ENCODE data around the gene CELF2.

The CELF2 gene

DNA sequence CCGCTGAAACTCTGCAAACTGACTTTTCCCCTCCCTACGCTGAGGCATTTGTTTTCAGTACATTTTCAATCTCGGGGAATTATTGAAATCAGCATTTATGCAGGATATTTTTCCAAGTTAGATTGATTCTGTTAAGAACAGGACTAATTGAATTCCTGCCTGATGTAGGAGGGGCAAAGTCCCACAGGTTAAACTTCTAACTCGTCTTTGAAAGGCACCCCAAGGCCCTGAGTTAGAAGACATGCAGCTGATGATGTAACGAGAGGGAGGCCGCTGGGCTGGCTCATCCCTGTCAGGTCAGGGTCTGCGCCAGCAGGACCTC is 253.1 kb downstream of the CELF2 start:
- Histone ChIP-seq H3K27me3 (ENCODE audit: control insufficient read depth, insufficient read depth, low read length) (no peaks in the 10 kb centered on the region), H3K9me3 (ENCODE audit: control insufficient read depth, low read depth, low read length) (no peaks in the 10 kb centered on the region), H3K4me3 (ENCODE audit: low read length) (no peak overlapping the region), H3K4me1 (ENCODE audit: control insufficient read depth, low read depth, low read length) (peaks cover 11% of the 10 kb centered on the region), H3K27ac (ENCODE audit: low read length) (no peak overlapping the region), H3K36me3 (ENCODE audit: control insufficient read depth, low read depth, low read length) (no peaks in the 10 kb centered on the region), H3K9ac (ENCODE audit: low read length) (no peak overlapping the region)

DNA sequence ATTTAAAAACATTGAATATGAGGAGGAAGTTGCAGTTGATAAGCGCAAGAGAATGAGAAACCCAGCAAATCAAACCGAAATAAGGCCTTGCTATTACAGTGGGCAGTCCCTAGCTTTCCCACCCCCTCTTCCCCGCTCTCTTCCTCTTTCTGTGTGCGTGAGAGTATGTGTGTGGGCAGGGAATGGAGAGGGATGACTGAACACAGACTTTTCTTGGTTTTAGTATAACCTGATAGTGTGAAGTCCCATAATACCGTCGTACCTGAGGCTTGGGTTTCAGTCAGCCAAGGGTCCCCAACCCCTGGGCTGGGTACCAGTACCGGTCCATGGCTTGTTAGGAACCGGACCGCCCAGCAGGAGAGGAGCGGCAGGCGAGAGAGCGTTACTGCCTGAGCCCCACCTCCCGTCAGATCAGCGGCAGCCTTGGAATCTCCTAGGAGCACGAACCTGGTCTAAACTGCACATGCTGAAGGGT is 255.3 kb downstream of the CELF2 start:
- Histone ChIP-seq H3K9ac (ENCODE audit: low read length) (no peak overlapping the region), H3K4me3 (ENCODE audit: low read length) (no peak overlapping the region), H3K9me3 (ENCODE audit: control insufficient read depth, low read depth, low read length) (no peaks in the 10 kb centered on the region), H3K4me1 (ENCODE audit: control insufficient read depth, low read depth, low read length) (peaks cover 11% of the 10 kb centered on the region), H3K27me3 (ENCODE audit: control insufficient read depth, insufficient read depth, low read length) (no peaks in the 10 kb centered on the region), H3K36me3 (ENCODE audit: control insufficient read depth, low read depth, low read length) (no peaks in the 10 kb centered on the region), H3K27ac (ENCODE audit: low read length) (no peak overlapping the region)

DNA sequence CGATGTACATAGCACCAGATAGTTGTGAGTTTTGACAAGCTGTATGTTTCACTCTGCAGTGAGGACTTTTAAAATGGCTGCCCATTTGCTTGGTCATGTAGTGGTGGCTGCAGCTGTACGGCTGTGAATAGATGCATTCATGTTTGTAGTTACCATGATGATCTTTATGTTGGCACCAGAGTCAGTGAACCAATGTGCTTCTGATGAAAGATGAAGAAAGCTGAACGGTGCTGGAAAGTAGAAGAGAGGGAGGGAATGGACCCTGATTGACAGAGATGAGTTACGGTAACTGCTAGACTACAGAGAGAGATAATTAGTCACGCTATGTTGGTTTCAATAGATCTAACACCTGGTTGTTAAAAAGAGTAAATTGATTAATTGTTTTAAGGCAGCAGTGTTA is 256.8 kb downstream of the CELF2 start:
- H3K27me3 ChIP-seq (ENCODE audit: control insufficient read depth, insufficient read depth, low read length), result no peaks in the 10 kb centered on the region
- H3K9ac ChIP-seq (ENCODE audit: low read length), result no peak overlapping the region
- H3K9me3 ChIP-seq (ENCODE audit: control insufficient read depth, low read depth, low read length), result no peaks in the 10 kb centered on the region
- no peak overlapping the region for H3K4me3 ChIP-seq (ENCODE audit: low read length)
- H3K27ac ChIP-seq (ENCODE audit: low read length), result no peak overlapping the region
- no peaks in the 10 kb centered on the region for H3K36me3 ChIP-seq (ENCODE audit: control insufficient read depth, low read depth, low read length)
- H3K4me1 ChIP-seq (ENCODE audit: control insufficient read depth, low read depth, low read length), result peaks cover 16% of the 10 kb centered on the region

DNA sequence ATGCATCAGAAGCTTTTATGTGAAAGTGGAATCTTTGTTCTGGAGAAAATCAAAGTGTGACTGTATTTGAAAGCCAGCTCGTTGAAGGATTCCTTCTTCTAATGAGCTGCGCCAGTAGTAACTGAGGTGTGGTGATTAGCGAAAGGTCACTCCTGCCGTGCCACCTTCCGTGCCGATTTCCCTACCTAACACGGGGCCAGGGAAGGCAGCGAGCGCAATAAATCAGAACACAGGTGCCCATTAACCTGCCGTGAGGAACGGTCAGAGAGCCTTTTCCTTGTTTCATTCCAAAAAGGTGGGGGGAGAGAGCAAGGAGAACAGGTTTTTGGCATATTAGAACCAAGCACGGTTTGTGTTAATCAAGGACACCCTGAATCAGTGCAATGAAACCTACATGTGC is 258.0 kb downstream of the CELF2 start:
- Histone ChIP-seq H3K27ac (ENCODE audit: low read length) (no peak overlapping the region), H3K36me3 (ENCODE audit: control insufficient read depth, low read depth, low read length) (no peaks in the 10 kb centered on the region), H3K27me3 (ENCODE audit: control insufficient read depth, insufficient read depth, low read length) (no peaks in the 10 kb centered on the region), H3K9me3 (ENCODE audit: control insufficient read depth, low read depth, low read length) (no peaks in the 10 kb centered on the region), H3K4me1 (ENCODE audit: control insufficient read depth, low read depth, low read length) (peaks cover 8% of the 10 kb centered on the region), H3K9ac (ENCODE audit: low read length) (no peak overlapping the region), H3K4me3 (ENCODE audit: low read length) (no peak overlapping the region)

DNA sequence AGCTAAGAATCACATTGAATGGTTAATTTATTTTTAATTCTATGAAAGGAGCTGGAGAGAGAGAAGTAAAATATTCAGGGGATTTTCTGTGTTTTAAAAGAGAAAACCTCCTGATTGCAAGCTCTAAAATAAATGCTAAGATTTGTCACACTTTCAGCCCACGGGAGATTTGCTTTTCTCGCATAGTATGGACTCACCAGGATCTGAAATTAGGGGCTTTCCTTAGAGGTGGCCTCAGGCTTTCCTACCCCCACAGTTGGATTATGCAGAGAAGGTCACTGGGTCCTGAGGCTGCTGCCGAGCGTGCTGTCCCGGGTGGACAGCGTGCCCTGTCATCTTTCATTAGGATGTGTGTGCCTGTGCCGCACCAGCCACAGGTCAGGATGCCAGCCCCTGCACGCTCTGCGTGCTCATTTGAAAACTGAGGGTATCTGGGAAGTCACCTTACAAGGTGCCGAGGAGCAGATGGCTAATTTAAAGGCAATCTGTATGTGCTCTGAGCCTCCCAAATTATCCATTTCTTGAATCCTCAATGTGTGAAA is 258.8 kb downstream of the CELF2 start:
- Histone ChIP-seq H3K27ac (ENCODE audit: low read length) (no peak overlapping the region), H3K27me3 (ENCODE audit: control insufficient read depth, insufficient read depth, low read length) (no peaks in the 10 kb centered on the region), H3K9me3 (ENCODE audit: control insufficient read depth, low read depth, low read length) (no peaks in the 10 kb centered on the region), H3K4me1 (ENCODE audit: control insufficient read depth, low read depth, low read length) (peaks cover 5% of the 10 kb centered on the region), H3K4me3 (ENCODE audit: low read length) (no peak overlapping the region), H3K9ac (ENCODE audit: low read length) (no peak overlapping the region), H3K36me3 (ENCODE audit: control insufficient read depth, low read depth, low read length) (no peaks in the 10 kb centered on the region)

DNA sequence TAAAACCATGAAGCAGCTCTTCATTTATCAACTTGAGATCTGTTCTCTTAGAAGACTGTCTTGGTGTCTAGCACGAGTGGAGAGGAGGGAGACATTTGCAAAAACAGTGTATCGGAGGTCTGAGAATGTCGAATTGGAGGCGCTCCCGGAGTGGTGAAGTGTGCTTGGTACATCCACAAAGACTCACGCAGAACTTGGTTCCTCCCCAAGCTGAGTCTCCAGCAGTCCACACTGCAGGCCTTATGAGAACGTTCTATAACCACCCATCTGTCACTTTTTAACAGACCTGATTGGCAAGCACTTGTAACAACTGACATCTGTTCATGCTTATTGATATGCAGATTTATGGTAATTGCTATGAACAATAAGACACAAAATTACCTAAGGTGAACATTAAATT is 261.6 kb downstream of the CELF2 start:
- Histone ChIP-seq H3K4me1 (ENCODE audit: control insufficient read depth, low read depth, low read length) (peaks cover 5% of the 10 kb centered on the region), H3K9ac (ENCODE audit: low read length) (no peak overlapping the region), H3K27me3 (ENCODE audit: control insufficient read depth, insufficient read depth, low read length) (no peaks in the 10 kb centered on the region), H3K4me3 (ENCODE audit: low read length) (no peak overlapping the region), H3K36me3 (ENCODE audit: control insufficient read depth, low read depth, low read length) (no peaks in the 10 kb centered on the region), H3K9me3 (ENCODE audit: control insufficient read depth, low read depth, low read length) (no peaks in the 10 kb centered on the region), H3K27ac (ENCODE audit: low read length) (no peak overlapping the region)

DNA sequence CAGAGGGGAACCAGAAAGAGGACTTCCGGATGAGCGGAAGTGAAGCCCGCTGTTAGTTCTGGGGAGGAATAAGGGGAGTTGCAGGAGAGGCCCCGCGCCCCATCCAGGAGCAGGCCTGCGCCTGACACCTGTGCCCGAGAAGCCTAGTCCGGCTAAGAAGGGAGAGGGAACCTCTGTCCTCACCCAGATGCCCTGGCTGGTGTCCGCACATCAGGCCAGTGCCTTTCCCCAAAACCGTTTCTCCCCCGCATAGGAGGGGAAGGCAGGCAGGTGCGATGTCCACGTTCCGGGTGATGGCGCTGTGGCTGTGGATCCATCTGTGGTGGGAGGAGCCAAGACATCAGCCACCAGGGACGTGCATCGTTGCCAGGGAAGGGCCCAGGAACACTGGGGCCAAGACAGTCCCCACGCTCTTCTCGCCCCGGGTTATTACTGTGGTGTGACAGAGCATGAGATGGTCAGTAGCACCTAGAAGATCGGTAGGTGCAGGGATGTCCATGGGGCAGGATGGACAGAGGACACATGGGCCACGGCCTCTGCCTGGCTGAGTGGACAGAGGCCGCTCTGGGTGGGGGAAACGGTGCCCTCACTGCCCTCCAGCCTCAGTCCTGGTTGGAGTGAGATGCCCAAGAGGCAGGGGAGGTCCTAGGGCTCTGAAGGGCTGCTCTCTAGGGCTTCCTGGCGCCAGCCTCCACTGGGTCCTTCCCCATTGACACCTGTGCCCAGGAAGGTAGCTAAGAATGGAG is 262.7 kb downstream of the CELF2 start:
- Histone ChIP-seq H3K4me3 (ENCODE audit: low read length) (no peak overlapping the region), H3K36me3 (ENCODE audit: control insufficient read depth, low read depth, low read length) (no peaks in the 10 kb centered on the region), H3K27ac (ENCODE audit: low read length) (no peak overlapping the region), H3K9me3 (ENCODE audit: control insufficient read depth, low read depth, low read length) (no peaks in the 10 kb centered on the region), H3K27me3 (ENCODE audit: control insufficient read depth, insufficient read depth, low read length) (no peaks in the 10 kb centered on the region), H3K9ac (ENCODE audit: low read length) (no peak overlapping the region), H3K4me1 (ENCODE audit: control insufficient read depth, low read depth, low read length) (peaks cover 5% of the 10 kb centered on the region)

DNA sequence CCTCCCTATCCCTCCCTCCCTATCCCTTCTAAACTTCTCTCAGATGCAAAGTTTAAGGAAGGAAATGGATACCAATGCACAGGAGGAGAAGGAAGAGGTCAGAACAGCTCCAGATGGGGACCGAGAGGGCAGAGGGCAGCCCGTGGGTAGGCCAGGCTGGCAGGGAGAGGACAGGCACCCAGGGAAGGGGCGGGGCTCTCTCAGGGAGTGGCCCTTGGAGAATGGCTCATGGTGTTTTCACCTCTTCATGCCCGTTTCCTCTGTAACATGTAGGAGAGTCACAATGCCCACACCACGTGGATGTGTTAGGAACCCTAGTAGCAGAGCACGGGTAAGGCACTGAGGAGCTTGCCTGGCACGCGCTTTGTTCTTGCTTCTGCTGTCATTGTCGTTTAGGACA is 264.5 kb downstream of the CELF2 start:
- Histone ChIP-seq H3K27ac (ENCODE audit: low read length) (no peak overlapping the region), H3K36me3 (ENCODE audit: control insufficient read depth, low read depth, low read length) (no peaks in the 10 kb centered on the region), H3K27me3 (ENCODE audit: control insufficient read depth, insufficient read depth, low read length) (no peaks in the 10 kb centered on the region), H3K9me3 (ENCODE audit: control insufficient read depth, low read depth, low read length) (no peaks in the 10 kb centered on the region), H3K4me3 (ENCODE audit: low read length) (no peak overlapping the region), H3K9ac (ENCODE audit: low read length) (no peak overlapping the region), H3K4me1 (ENCODE audit: control insufficient read depth, low read depth, low read length) (peaks cover 5% of the 10 kb centered on the region)

DNA sequence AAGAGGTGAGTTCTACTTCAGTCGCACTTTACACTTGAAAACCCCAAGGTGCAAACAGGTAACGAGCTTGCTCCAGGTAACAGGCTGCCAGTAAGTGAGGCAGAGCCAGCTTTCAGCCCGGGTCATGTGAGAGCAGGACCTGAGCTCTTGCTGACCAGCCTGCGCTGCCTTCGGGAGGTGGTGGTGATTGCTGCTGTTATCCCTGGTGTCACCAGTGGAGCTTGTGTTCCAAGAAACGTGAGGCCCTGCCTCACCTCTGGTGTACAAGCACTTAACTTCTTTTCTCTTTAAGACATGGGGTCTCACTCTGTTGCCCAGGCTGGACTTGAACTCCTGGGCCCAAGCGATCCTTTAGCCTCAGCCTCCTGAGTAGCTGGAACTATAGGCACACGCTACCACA is 265.0 kb downstream of the CELF2 start:
- no peak overlapping the region for H3K4me3 ChIP-seq (ENCODE audit: low read length)
- H3K27ac ChIP-seq (ENCODE audit: low read length), result no peak overlapping the region
- H3K9ac ChIP-seq (ENCODE audit: low read length), result no peak overlapping the region
- no peaks in the 10 kb centered on the region for H3K36me3 ChIP-seq (ENCODE audit: control insufficient read depth, low read depth, low read length)
- no peaks in the 10 kb centered on the region for H3K27me3 ChIP-seq (ENCODE audit: control insufficient read depth, insufficient read depth, low read length)
- peaks cover 5% of the 10 kb centered on the region for H3K4me1 ChIP-seq (ENCODE audit: control insufficient read depth, low read depth, low read length)
- H3K9me3 ChIP-seq (ENCODE audit: control insufficient read depth, low read depth, low read length), result no peaks in the 10 kb centered on the region

DNA sequence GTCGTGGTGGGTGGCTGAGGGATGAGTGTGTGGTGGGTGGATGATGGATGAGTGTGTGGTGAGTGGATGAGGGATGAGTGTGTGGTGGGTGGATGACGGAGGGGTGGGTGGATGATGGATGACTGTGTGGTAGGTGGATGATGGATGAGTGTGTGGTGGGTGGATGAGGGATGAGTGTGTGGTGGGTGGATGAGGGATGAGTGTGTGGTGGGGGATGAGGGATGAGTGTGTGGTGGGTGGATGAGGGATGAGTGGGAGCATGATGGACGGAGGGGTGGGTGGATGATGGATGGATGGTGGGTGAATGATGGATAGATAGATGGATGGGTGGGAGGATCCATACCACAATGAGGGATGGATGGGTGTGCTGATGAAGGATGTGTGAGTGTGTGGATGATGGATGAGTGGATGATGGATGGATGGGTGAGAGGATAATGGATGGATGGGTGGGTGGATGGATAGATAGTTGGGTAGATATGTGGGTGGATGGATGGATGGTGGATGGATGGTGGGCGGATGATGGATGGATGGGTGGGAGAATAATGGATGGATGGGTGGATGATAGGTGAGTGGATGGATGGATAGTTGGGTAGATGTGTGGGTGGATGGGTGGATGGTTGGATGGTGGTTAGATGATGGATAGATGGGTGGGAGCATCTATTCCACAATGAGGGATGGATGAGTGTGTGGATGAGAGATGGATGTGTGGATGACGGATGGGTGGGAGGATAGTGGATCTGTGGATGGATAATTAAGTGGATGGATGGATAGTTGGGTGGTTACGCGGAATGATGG is 266.8 kb downstream of the CELF2 start:
- Histone ChIP-seq H3K4me3 (ENCODE audit: low read length) (no peak overlapping the region), H3K9ac (ENCODE audit: low read length) (no peak overlapping the region), H3K4me1 (ENCODE audit: control insufficient read depth, low read depth, low read length) (peaks cover under 1% of the 10 kb centered on the region), H3K27me3 (ENCODE audit: control insufficient read depth, insufficient read depth, low read length) (no peaks in the 10 kb centered on the region), H3K9me3 (ENCODE audit: control insufficient read depth, low read depth, low read length) (no peaks in the 10 kb centered on the region), H3K27ac (ENCODE audit: low read length) (no peak overlapping the region), H3K36me3 (ENCODE audit: control insufficient read depth, low read depth, low read length) (no peaks in the 10 kb centered on the region)

DNA sequence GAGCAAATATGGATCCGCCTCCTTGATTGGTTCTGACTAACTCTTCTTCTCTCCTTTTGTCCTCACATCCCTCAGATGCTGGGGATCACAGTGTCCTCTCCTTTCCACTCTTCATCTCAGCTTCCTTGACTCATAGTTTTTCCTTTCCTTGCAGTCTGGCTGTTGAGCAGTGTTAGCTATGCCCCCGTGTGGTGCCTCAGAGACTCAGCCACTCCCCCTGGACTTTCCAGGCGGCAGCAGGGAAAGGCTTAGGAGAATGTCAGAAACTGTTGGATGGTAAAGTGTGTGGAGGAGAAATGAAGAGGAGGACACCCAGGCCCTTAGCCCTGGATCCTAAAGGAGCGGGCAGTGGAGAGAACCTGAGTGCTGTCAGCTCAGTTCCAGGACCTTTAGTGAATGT is 267.5 kb downstream of the CELF2 start:
- H3K4me3 ChIP-seq (ENCODE audit: low read length), result no peak overlapping the region
- H3K9me3 ChIP-seq (ENCODE audit: control insufficient read depth, low read depth, low read length), result no peaks in the 10 kb centered on the region
- no peaks in the 10 kb centered on the region for H3K27me3 ChIP-seq (ENCODE audit: control insufficient read depth, insufficient read depth, low read length)
- H3K27ac ChIP-seq (ENCODE audit: low read length), result no peak overlapping the region
- H3K4me1 ChIP-seq (ENCODE audit: control insufficient read depth, low read depth, low read length), result no peaks in the 10 kb centered on the region
- no peak overlapping the region for H3K9ac ChIP-seq (ENCODE audit: low read length)
- no peaks in the 10 kb centered on the region for H3K36me3 ChIP-seq (ENCODE audit: control insufficient read depth, low read depth, low read length)
